Liver (tissue), 3 donors: Measurements from ENCODE around the gene TREM2.

ENCODE experiments used
- ATF3 ChIP-seq: IDR thresholded peaks from 2 replicates; pipeline ENCODE4 v1.6.1; 2016; ENCODE audit warnings: antibody characterized with exemption
- EGR1 ChIP-seq, 2 donors: IDR thresholded peaks; 2 replicates each; pipeline ENCODE4 v1.6.1; 2016 to 2018; ENCODE audit warnings: antibody characterized with exemption in 2 of 2, low read depth in 2 of 2
- JUND ChIP-seq, 2 donors: IDR thresholded peaks; 2 replicates each; pipeline ENCODE4 v1.6.1; 2016; ENCODE audit warnings: antibody characterized with exemption in 2 of 2
- MAX ChIP-seq: IDR thresholded peaks from 2 replicates; pipeline ENCODE4 v1.6.1; 2016; ENCODE audit warnings: antibody characterized with exemption
- TAF1 ChIP-seq: conservative IDR thresholded peaks from 2 replicates; pipeline ENCODE4 v1.6.1; 2016; ENCODE audit warnings: antibody characterized with exemption, mild to moderate bottlenecking
- TF ChIP-seq, protein P1 (sequence below): fragments of 150-350 bp; IDR thresholded peaks from 2 replicates; pipeline ENCODE4 v1.5.1; 2017; ENCODE audit warnings: improper control_type of control experiment, low read depth, low read length; ENCODE audit not compliant: missing input control
- donor health status: healthy.
- donor health status: healthy.

GRCh38 chr6:41179163-41179562, 16.2 kb upstream of the TREM2 start:
- TF ChIP-seq ATF3 (no peak), MAX (no peak), EGR1 (IDR thresholded peaks at IDR 0.05; ENCODE audit: low read depth in 2 of 2) (no peak), JUND (IDR thresholded peaks at IDR 0.05) (no peak), TAF1 (no peak)
- TF ChIP-seq, protein P1, sequence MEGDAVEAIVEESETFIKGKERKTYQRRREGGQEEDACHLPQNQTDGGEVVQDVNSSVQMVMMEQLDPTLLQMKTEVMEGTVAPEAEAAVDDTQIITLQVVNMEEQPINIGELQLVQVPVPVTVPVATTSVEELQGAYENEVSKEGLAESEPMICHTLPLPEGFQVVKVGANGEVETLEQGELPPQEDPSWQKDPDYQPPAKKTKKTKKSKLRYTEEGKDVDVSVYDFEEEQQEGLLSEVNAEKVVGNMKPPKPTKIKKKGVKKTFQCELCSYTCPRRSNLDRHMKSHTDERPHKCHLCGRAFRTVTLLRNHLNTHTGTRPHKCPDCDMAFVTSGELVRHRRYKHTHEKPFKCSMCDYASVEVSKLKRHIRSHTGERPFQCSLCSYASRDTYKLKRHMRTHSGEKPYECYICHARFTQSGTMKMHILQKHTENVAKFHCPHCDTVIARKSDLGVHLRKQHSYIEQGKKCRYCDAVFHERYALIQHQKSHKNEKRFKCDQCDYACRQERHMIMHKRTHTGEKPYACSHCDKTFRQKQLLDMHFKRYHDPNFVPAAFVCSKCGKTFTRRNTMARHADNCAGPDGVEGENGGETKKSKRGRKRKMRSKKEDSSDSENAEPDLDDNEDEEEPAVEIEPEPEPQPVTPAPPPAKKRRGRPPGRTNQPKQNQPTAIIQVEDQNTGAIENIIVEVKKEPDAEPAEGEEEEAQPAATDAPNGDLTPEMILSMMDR, result no peak
